Measurements from ENCODE around the gene KNSTRN. TPM values are rescaled to one million over a fixed set of nuclear protein-coding genes. Genes with fewer than 3 reads are reported as not detected.

The KNSTRN gene
- total RNA-seq, 1 donor from 2014 or later: 27.3 TPM

DNA sequence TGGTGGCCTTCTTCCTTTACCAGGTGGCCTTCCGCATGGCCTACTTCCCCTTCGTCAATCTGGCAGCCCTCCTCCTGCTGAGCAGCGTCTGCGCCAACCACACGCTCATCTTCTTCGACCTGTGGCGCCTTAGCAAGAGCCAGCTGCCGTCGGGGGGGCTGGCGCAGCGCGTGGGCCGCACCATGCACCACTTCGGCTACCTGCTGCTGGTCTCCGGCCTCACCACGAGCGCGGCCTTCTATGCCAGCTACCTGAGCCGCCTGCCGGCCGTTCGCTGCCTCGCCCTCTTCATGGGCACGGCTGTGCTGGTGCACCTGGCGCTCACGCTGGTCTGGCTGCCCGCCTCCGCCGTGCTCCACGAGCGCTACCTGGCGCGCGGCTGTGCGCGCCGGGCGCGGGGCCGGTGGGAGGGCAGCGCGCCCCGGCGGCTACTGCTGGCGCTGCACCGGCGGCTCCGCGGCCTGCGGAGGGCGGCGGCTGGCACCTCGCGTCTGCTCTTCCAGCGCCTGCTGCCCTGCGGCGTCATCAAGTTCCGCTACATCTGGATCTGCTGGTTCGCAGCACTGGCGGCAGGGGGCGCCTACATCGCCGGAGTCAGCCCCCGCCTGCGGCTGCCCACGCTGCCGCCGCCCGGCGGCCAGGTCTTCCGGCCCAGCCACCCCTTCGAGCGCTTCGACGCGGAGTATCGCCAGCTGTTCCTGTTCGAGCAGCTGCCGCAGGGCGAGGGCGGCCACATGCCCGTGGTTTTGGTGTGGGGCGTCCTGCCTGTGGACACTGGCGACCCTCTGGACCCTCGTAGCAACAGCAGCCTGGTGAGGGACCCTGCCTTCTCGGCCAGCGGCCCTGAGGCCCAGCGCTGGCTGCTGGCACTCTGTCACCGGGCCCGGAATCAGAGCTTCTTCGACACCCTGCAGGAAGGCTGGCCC, 14.6 kb upstream of the KNSTRN start:
- Mint-ChIP-seq H3K27ac (ENCODE audit: unreplicated experiment) (no peak overlapping the region), H3K4me3 (ENCODE audit: unreplicated experiment) (no peak overlapping the region), H3K36me3 (ENCODE audit: unreplicated experiment) (no peaks in the 10 kb centered on the region), H3K27me3 (ENCODE audit: unreplicated experiment) (no peaks in the 10 kb centered on the region), H3K4me1 (ENCODE audit: unreplicated experiment) (peaks cover 14% of the 10 kb centered on the region), H3K9me3 (ENCODE audit: unreplicated experiment) (no peaks in the 10 kb centered on the region)
- DNase-seq (ENCODE audit: extremely low spot score, unreplicated experiment): peak; percentile 94
- TF ChIP-seq, protein P1, sequence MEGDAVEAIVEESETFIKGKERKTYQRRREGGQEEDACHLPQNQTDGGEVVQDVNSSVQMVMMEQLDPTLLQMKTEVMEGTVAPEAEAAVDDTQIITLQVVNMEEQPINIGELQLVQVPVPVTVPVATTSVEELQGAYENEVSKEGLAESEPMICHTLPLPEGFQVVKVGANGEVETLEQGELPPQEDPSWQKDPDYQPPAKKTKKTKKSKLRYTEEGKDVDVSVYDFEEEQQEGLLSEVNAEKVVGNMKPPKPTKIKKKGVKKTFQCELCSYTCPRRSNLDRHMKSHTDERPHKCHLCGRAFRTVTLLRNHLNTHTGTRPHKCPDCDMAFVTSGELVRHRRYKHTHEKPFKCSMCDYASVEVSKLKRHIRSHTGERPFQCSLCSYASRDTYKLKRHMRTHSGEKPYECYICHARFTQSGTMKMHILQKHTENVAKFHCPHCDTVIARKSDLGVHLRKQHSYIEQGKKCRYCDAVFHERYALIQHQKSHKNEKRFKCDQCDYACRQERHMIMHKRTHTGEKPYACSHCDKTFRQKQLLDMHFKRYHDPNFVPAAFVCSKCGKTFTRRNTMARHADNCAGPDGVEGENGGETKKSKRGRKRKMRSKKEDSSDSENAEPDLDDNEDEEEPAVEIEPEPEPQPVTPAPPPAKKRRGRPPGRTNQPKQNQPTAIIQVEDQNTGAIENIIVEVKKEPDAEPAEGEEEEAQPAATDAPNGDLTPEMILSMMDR (IDR thresholded peaks at IDR 0.05): peak; percentile 87

GRCh38 chr15:40368719-40369473, 13.6 kb upstream of the KNSTRN start:
- no peaks in the 10 kb centered on the region for H3K9me3 Mint-ChIP-seq (ENCODE audit: unreplicated experiment)
- H3K4me3 Mint-ChIP-seq (ENCODE audit: unreplicated experiment): no peak overlapping the region
- no peak overlapping the region for H3K27ac Mint-ChIP-seq (ENCODE audit: unreplicated experiment)
- DNase-seq (ENCODE audit: extremely low spot score, unreplicated experiment): no peak
- peaks cover 18% of the 10 kb centered on the region for H3K4me1 Mint-ChIP-seq (ENCODE audit: unreplicated experiment)
- TF ChIP-seq, protein P1 (IDR thresholded peaks at IDR 0.05): no peak
- H3K27me3 Mint-ChIP-seq (ENCODE audit: unreplicated experiment): no peaks in the 10 kb centered on the region
- no peaks in the 10 kb centered on the region for H3K36me3 Mint-ChIP-seq (ENCODE audit: unreplicated experiment)

GRCh38 chr15:40369474-40369869, 13.0 kb upstream of the KNSTRN start:
- peaks cover 18% of the 10 kb centered on the region for H3K4me1 Mint-ChIP-seq (ENCODE audit: unreplicated experiment)
- DNase-seq (ENCODE audit: extremely low spot score, unreplicated experiment): no peak

DNA sequence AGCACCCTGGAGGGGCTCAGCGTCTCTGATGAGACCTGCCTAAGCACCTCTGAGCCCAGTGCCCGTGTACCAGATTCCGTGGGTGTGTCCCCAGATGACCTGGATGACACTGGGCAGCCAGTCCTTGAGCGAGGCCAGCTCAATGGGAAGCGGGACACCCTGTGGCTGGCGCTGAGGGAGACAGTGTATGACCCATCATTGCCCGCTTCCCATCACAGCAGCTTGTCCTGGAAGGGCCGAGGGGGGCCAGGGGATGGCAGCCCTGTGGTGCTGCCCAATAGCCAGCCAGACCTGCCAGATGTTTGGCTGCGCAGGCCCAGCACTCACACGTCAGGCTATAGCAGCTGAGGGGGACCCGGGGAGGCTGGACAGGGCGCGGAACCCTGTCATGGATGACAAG, 12.6 kb upstream of the KNSTRN start:
- TF ChIP-seq, protein P1 (IDR thresholded peaks at IDR 0.05): no peak
- DNase-seq (ENCODE audit: extremely low spot score, unreplicated experiment): no peak
- no peaks in the 10 kb centered on the region for H3K36me3 Mint-ChIP-seq (ENCODE audit: unreplicated experiment)
- H3K27me3 Mint-ChIP-seq (ENCODE audit: unreplicated experiment): no peaks in the 10 kb centered on the region
- no peaks in the 10 kb centered on the region for H3K9me3 Mint-ChIP-seq (ENCODE audit: unreplicated experiment)
- peaks cover 18% of the 10 kb centered on the region for H3K4me1 Mint-ChIP-seq (ENCODE audit: unreplicated experiment)
- H3K4me3 Mint-ChIP-seq (ENCODE audit: unreplicated experiment): no peak overlapping the region
- no peak overlapping the region for H3K27ac Mint-ChIP-seq (ENCODE audit: unreplicated experiment)

More at GRCh38 chr15:40369474-40369869, 13.0 kb upstream of the KNSTRN start:
- Mint-ChIP-seq H3K4me3 (ENCODE audit: unreplicated experiment) (no peak overlapping the region), H3K27me3 (ENCODE audit: unreplicated experiment) (no peaks in the 10 kb centered on the region), H3K9me3 (ENCODE audit: unreplicated experiment) (no peaks in the 10 kb centered on the region), H3K27ac (ENCODE audit: unreplicated experiment) (no peak overlapping the region), H3K36me3 (ENCODE audit: unreplicated experiment) (no peaks in the 10 kb centered on the region)
- TF ChIP-seq, protein P1 (IDR thresholded peaks at IDR 0.05): no peak

GRCh38 chr15:40372981-40373380, 9.5 kb upstream of the KNSTRN start:
- TF ChIP-seq, protein P1 (IDR thresholded peaks at IDR 0.05): no peak
- no peak overlapping the region for H3K27ac Mint-ChIP-seq (ENCODE audit: unreplicated experiment)
- H3K4me3 Mint-ChIP-seq (ENCODE audit: unreplicated experiment): no peak overlapping the region

More at GRCh38 chr15:40372981-40373380, 9.5 kb upstream of the KNSTRN start:
- no peak for DNase-seq (ENCODE audit: extremely low spot score, unreplicated experiment)
- Mint-ChIP-seq H3K36me3 (ENCODE audit: unreplicated experiment) (no peaks in the 10 kb centered on the region), H3K27me3 (ENCODE audit: unreplicated experiment) (no peaks in the 10 kb centered on the region), H3K9me3 (ENCODE audit: unreplicated experiment) (no peaks in the 10 kb centered on the region), H3K4me1 (ENCODE audit: unreplicated experiment) (peaks cover 14% of the 10 kb centered on the region)
